Natural killer cell (primary cell): ENCODE data around the gene SHROOM1. TPM values are rescaled to one million over a fixed set of nuclear protein-coding genes. Genes with fewer than 3 reads are reported as not detected.

ENCODE experiments used
- ATAC-seq, 3 donors: fragments of 150-1000 bp in 2 of 3; fragments of 200-7000 bp in 1 of 3; cut with Tn5 transposase; 1 replicate in 1 of 3; 2 replicates in 2 of 3; pipeline ENCODE4 v1.10.0; 2021; ENCODE audit warnings: mild to moderate bottlenecking in 2 of 3, moderate library complexity in 2 of 3
- DNase-seq, 2 donors: peaks; one replicate each; pipeline versions ENCODE4 v3.0.0 to v3.0.0-alpha.2; 2013 to 2021; ENCODE audit warnings: mixed read lengths in 1 of 2
- H3K27ac ChIP-seq: one replicate; pipeline ENCODE4 v1.5.1; 2013; ENCODE audit warnings: mild to moderate bottlenecking, low read length
- H3K27me3 ChIP-seq: one replicate; pipeline ENCODE4 v1.6.1; 2013; ENCODE audit warnings: low read length; ENCODE audit not compliant: control insufficient read depth, insufficient read depth
- H3K36me3 ChIP-seq: one replicate; pipeline ENCODE4 v1.6.1; 2013; ENCODE audit warnings: low read length; ENCODE audit not compliant: control insufficient read depth, insufficient read depth
- H3K4me1 ChIP-seq: one replicate; pipeline ENCODE4 v1.6.1; 2013; ENCODE audit warnings: low read length; ENCODE audit not compliant: control insufficient read depth, insufficient read depth
- H3K4me3 ChIP-seq: one replicate; pipeline ENCODE4 v1.5.1; 2013; ENCODE audit warnings: low read length
- H3K9me3 ChIP-seq: one replicate; pipeline ENCODE4 v1.6.1; 2013; ENCODE audit warnings: low read length; ENCODE audit not compliant: control insufficient read depth, insufficient read depth
- H3K27ac Mint-ChIP-seq, 2 donors: one replicate each; pipeline ENCODE4 v1.8.0; 2022; ENCODE audit warnings: mild to moderate bottlenecking in 2 of 2, mixed read lengths in 2 of 2, moderate library complexity in 1 of 2
- H3K27me3 Mint-ChIP-seq, 2 donors: one replicate each; pipeline ENCODE4 v1.8.0; 2022; ENCODE audit warnings: low read depth in 2 of 2, mixed read lengths in 2 of 2
- H3K36me3 Mint-ChIP-seq: one replicate; pipeline ENCODE4 v1.8.0; 2022; ENCODE audit warnings: mixed read lengths
- H3K4me1 Mint-ChIP-seq, 2 donors: one replicate each; pipeline ENCODE4 v1.8.0; 2022; ENCODE audit warnings: mixed read lengths in 2 of 2
- H3K4me3 Mint-ChIP-seq: one replicate; pipeline ENCODE4 v1.8.0; 2022; ENCODE audit warnings: mild to moderate bottlenecking, moderate library complexity, mixed read lengths
- H3K9me3 Mint-ChIP-seq, 2 donors: one replicate each; pipeline ENCODE4 v1.8.0; 2022; ENCODE audit warnings: mixed read lengths in 2 of 2
- CTCF ChIP-seq: fragments of 200-600 bp; IDR thresholded peaks from one replicate; pipeline ENCODE4 v1.8.0; 2022; ENCODE audit warnings: antibody characterized with exemption
- WGBS: methylation state at CpG from one replicate; pipeline ENCODE4 v1.1.7; 2013; ENCODE audit warnings: missing lambda C conversion rate; ENCODE audit not compliant: insufficient coverage; 5-methylcytosine and 5-hydroxymethylcytosine counted together
- intact Hi-C: fragments of 100-400 bp; cut with micrococcal nuclease; formaldehyde crosslinking; loops from one replicate; pipeline ENCODE4 v1.14.2; 2022
- total RNA-seq, 4 donors: library from RNA; stranded (reverse); fragments of 120-200 nt in 1 of 4; gene quantifications; one replicate each; pipeline versions ENCODE4 v1.2.3 to v1.2.4, GENCODE V29; 2013 to 2022

The SHROOM1 gene
- total RNA-seq, 3 donors from 2014 or later (not counting 1 experiment from before 2014, with no cell fraction given), result 0.82 to 3.5 (median 0.85) TPM

DNA sequence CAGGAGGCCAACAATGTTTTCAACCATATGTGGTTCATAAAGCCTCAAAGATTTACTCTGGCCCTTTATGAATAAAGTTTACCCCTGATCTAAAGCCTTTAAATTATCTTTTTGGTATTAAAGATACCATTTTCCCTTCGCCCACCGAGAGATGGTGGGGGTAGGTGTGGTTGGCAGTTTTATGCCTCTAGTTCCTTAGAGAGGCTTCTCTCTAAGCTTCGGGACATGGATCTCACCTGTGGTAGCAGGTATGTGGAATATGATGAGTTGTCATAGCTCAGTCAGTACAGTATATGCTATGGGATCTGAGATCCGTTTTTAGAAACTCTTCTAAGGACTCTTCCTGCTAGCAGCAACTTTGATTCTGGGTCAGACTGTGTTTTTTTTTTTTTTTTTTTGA is 38.3 kb upstream of the SHROOM1 start:
- no peaks in the 10 kb centered on the region for H3K9me3 ChIP-seq
- H3K4me3 Mint-ChIP-seq, result no peak overlapping the region
- intact Hi-C loops, result no loop called here
- TF ChIP-seq CTCF, result no peak
- H3K36me3 ChIP-seq, result peaks cover 5% of the 10 kb centered on the region
- H3K9me3 Mint-ChIP-seq, result no peaks in the 10 kb centered on the region
- H3K4me3 ChIP-seq, result no peak overlapping the region
- H3K4me1 ChIP-seq, result peaks cover 14% of the 10 kb centered on the region
- peaks cover 26 to 27% of the 10 kb centered on the region in 2 donors for H3K4me1 Mint-ChIP-seq
- WGBS, result 100% methylated on average over 4 of the region's 4 CpGs
- peak overlapping the region; percentile 97 to 99 for H3K27ac Mint-ChIP-seq
- no peaks in the 10 kb centered on the region for H3K27me3 Mint-ChIP-seq
- ATAC-seq (no peak), DNase-seq (no peak)
- no peaks in the 10 kb centered on the region for H3K27me3 ChIP-seq
- H3K27ac ChIP-seq, result no peak overlapping the region
- H3K36me3 Mint-ChIP-seq, result no peaks in the 10 kb centered on the region

- H3K9me3 Mint-ChIP-seq, result no peaks in the 10 kb centered on the region
- WGBS, result 2% methylated on average over 13 of the region's 13 CpGs
- H3K4me3 ChIP-seq, result peak overlapping the region; percentile 73
- H3K4me1 ChIP-seq, result peaks cover 14% of the 10 kb centered on the region
- H3K9me3 ChIP-seq, result no peaks in the 10 kb centered on the region
- peak overlapping the region; percentile 97 to 99 for H3K27ac Mint-ChIP-seq
- H3K27ac ChIP-seq, result peak overlapping the region; percentile 98
- no peaks in the 10 kb centered on the region for H3K36me3 Mint-ChIP-seq
- no peaks in the 10 kb centered on the region for H3K27me3 ChIP-seq
- peak overlapping the region; percentile 100 for H3K4me3 Mint-ChIP-seq
- no peak for TF ChIP-seq CTCF
- intact Hi-C loops, result no loop called here
- H3K36me3 ChIP-seq, result peaks cover 5% of the 10 kb centered on the region
- H3K4me1 Mint-ChIP-seq, result peaks cover 26 to 27% of the 10 kb centered on the region in 2 donors
- peaks cover 0 to 3% of the 10 kb centered on the region in 2 donors for H3K27me3 Mint-ChIP-seq
- DNase-seq, result no peak
- ATAC-seq, result no peak
Measured at GRCh38 chr5:132867046-132867451, 36.6 kb upstream of the SHROOM1 start.

GRCh38 chr5:132866342-132867045 is 36.0 kb upstream of the SHROOM1 start, which contains the start of the genes GDF9 and UQCRQ:
Gene GDF9 (minus strand): TSS chr5:132866469. CDS start chr5:132864533, 1,936 bp downstream.
Gene UQCRQ (plus strand): TSS chr5:132866642. CDS start chr5:132866882, 240 bp downstream.
- DNase-seq (peak; percentile 86 to 99), ATAC-seq (peak; percentile 96 to 99 (median 96))
- H3K9me3 Mint-ChIP-seq, result no peaks in the 10 kb centered on the region
- H3K4me1 Mint-ChIP-seq, result peaks cover 26 to 27% of the 10 kb centered on the region in 2 donors
- no peaks in the 10 kb centered on the region for H3K9me3 ChIP-seq
- H3K27ac ChIP-seq, result peak within 1 kb of the TSS; percentile 98
- H3K36me3 Mint-ChIP-seq, result no peaks in the 10 kb centered on the region
- intact Hi-C loops, result loop anchor here (1.0 kb wide), 1 partner anchor 185 kb away; no protein-coding TSS in a partner anchor
- peak within 1 kb of the TSS; percentile 100 for H3K4me3 Mint-ChIP-seq
- TF ChIP-seq CTCF, result no peak
- peaks cover 14% of the 10 kb centered on the region for H3K4me1 ChIP-seq
- under 1% methylated on average over 55 of the region's 55 CpGs for WGBS
- no peaks in the 10 kb centered on the region for H3K27me3 ChIP-seq
- peaks cover 0 to 9% of the 10 kb centered on the region in 2 donors for H3K27me3 Mint-ChIP-seq
- H3K36me3 ChIP-seq, result peaks cover 5% of the 10 kb centered on the region
- peak within 1 kb of the TSS; percentile 73 for H3K4me3 ChIP-seq
- peak within 1 kb of the TSS; percentile 97 to 99 for H3K27ac Mint-ChIP-seq
